Neuronal stem cell (in vitro differentiated cells): ENCODE data around the gene CYB561D2.

Experiments
- DNase-seq: peaks from one replicate; pipeline ENCODE4 v3.0.0-alpha.2; 2013; ENCODE audit warnings: low spot score
- H2AFZ ChIP-seq: one replicate; pipeline ENCODE4 v1.6.1; 2013; ENCODE audit warnings: mild to moderate bottlenecking, low read length, inconsistent platforms
- H2AK5ac ChIP-seq: 2 replicates; pipeline ENCODE4 v1.6.1; 2013; ENCODE audit warnings: low read depth, mild to moderate bottlenecking, inconsistent platforms, low read length, moderate library complexity, mixed read lengths
- H2BK120ac ChIP-seq: 2 replicates; pipeline ENCODE4 v1.6.1; 2013; ENCODE audit warnings: low read depth, mild to moderate bottlenecking, inconsistent platforms, low read length, moderate library complexity, mixed read lengths
- H2BK12ac ChIP-seq: one replicate; pipeline ENCODE4 v1.6.1; 2013; ENCODE audit warnings: low read length, inconsistent platforms
- H2BK15ac ChIP-seq: 2 replicates; pipeline ENCODE4 v1.6.1; 2013; ENCODE audit warnings: mild to moderate bottlenecking, low read length, inconsistent platforms, mixed read lengths
- H2BK5ac ChIP-seq: one replicate; pipeline ENCODE4 v1.6.1; 2013; ENCODE audit warnings: inconsistent platforms, mild to moderate bottlenecking, low read length, moderate library complexity
- H3K14ac ChIP-seq: one replicate; pipeline ENCODE4 v1.6.1; 2013; ENCODE audit warnings: low read length, inconsistent platforms
- H3K18ac ChIP-seq: 2 replicates; pipeline ENCODE4 v1.6.1; 2013; ENCODE audit warnings: low read length, inconsistent platforms
- H3K23ac ChIP-seq: 2 replicates; pipeline ENCODE4 v1.6.1; 2013; ENCODE audit warnings: low read depth, mild to moderate bottlenecking, mixed read lengths, low read length, inconsistent platforms; ENCODE audit not compliant: poor library complexity
- H3K27ac ChIP-seq: replicated peaks from 3 replicates; pipeline ENCODE4 v1.5.1; 2013; ENCODE audit warnings: low read length, inconsistent platforms
- H3K27me3 ChIP-seq, 3 experiments: 2 replicates each; pipeline ENCODE4 v1.6.1; 2013; ENCODE audit warnings: low read length in 3 of 3, mild to moderate bottlenecking in 2 of 3, inconsistent platforms in 1 of 3, low read depth in 1 of 3, mixed read lengths in 1 of 3, moderate library complexity in 1 of 3; ENCODE audit not compliant: control insufficient read depth in 3 of 3, insufficient read depth in 3 of 3
- H3K36me3 ChIP-seq, 2 donors: replicated peaks in 1 of 2; 2 replicates each; pipeline ENCODE4 v1.6.1; 2013; ENCODE audit warnings: low read length in 2 of 2; ENCODE audit not compliant: control insufficient read depth in 2 of 2, insufficient read depth in 2 of 2
- H3K4ac ChIP-seq: 2 replicates; pipeline ENCODE4 v1.6.1; 2013; ENCODE audit warnings: inconsistent platforms, mild to moderate bottlenecking, low read length, moderate library complexity
- H3K4me1 ChIP-seq, 2 donors: 1 replicate in 1 of 2; 2 replicates in 1 of 2; pipeline ENCODE4 v1.6.1; 2013; ENCODE audit warnings: low read length in 2 of 2, low read depth in 1 of 2; ENCODE audit not compliant: control insufficient read depth in 2 of 2, insufficient read depth in 1 of 2
- H3K4me2 ChIP-seq: one replicate; pipeline ENCODE4 v1.6.1; 2013; ENCODE audit warnings: mild to moderate bottlenecking, low read length, inconsistent platforms; ENCODE audit not compliant: insufficient read depth, poor library complexity, severe bottlenecking
- H3K4me3 ChIP-seq, 2 donors: 2 replicates each; pipeline ENCODE4 v1.5.1; 2013; ENCODE audit warnings: low read length in 2 of 2, mild to moderate bottlenecking in 2 of 2, inconsistent platforms in 1 of 2, moderate library complexity in 1 of 2
- H3K79me1 ChIP-seq: one replicate; pipeline ENCODE4 v1.6.1; 2013; ENCODE audit warnings: low read depth, mild to moderate bottlenecking, inconsistent platforms, low read length, moderate library complexity
- H3K9ac ChIP-seq: one replicate; pipeline ENCODE4 v1.6.1; 2013; ENCODE audit warnings: mild to moderate bottlenecking, low read depth, low read length, inconsistent platforms; ENCODE audit not compliant: poor library complexity
- H3K9me3 ChIP-seq, 2 donors: replicated peaks in 1 of 2; 2 replicates each; pipeline versions ENCODE3 to v1.6.1; 2013; ENCODE audit warnings: low read length in 2 of 2, mild to moderate bottlenecking in 2 of 2, inconsistent platforms in 1 of 2, low read depth in 1 of 2, mixed read lengths in 1 of 2, moderate library complexity in 1 of 2; ENCODE audit not compliant: control insufficient read depth in 2 of 2, insufficient read depth in 1 of 2
- H4K8ac ChIP-seq: one replicate; pipeline ENCODE4 v1.6.1; 2013; ENCODE audit warnings: low read depth, mild to moderate bottlenecking, inconsistent platforms, low read length, moderate library complexity
- H4K91ac ChIP-seq: one replicate; pipeline ENCODE4 v1.6.1; 2013; ENCODE audit warnings: low read length, low read depth, mild to moderate bottlenecking, inconsistent platforms; ENCODE audit not compliant: poor library complexity
- WGBS, 2 donors: extraction: QIAGEN DNeasy Blood & Tissue Kit; methylation state at CpG; one replicate each; pipeline ENCODE4 v1.1.7; 2013; ENCODE audit warnings: missing lambda C conversion rate in 2 of 2, mixed read lengths in 1 of 2; ENCODE audit not compliant: insufficient read length in 2 of 2, insufficient replicate concordance in 1 of 2; ENCODE audit errors: extremely low coverage in 2 of 2; 5-methylcytosine and 5-hydroxymethylcytosine counted together

CYB561D2 gene

DNA sequence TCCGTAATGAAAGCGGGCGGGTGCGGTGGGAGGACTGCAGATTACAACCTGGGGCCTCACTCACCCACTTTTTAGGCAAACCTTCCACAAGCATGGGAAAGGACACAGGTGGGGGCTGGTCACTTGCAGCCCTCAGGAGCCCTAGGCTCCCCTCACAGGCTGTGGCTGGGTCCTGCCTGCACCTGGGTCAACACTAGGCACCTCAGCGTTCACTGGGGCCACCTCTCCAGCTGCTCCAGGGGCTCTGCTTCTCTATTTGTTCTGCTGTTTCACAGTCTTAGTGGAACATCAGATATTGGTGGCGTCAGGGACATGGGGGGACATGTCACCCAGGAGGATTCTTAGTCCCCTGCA is 38.7 kb downstream of the CYB561D2 start:
- H3K36me3 ChIP-seq = no peaks in the 10 kb centered on the region
- H3K79me1 ChIP-seq = peaks cover 1% of the 10 kb centered on the region
- no CpG with 5 or more reads among the region's 6 CpGs for WGBS, 2 donors
- no peak overlapping the region for H3K18ac ChIP-seq
- H3K27ac ChIP-seq = no peak overlapping the region
- no peak overlapping the region for H3K4me2 ChIP-seq
- H2AK5ac ChIP-seq = no peak overlapping the region
- no peaks in the 10 kb centered on the region for H3K9me3 ChIP-seq
- H3K9ac ChIP-seq = no peak overlapping the region
- H2BK5ac ChIP-seq = no peak overlapping the region
- H3K14ac ChIP-seq = peak overlapping the region; percentile 56
- no peak overlapping the region for H2AFZ ChIP-seq
- peaks cover 0 to 92% (median 0%) of the 10 kb centered on the region in 3 experiments for H3K27me3 ChIP-seq
- no peak overlapping the region for H2BK12ac ChIP-seq
- no peak overlapping the region for H3K23ac ChIP-seq
- H3K4me1 ChIP-seq = peaks cover 3 to 5% of the 10 kb centered on the region in 2 donors
- H4K8ac ChIP-seq = no peak overlapping the region
- H2BK120ac ChIP-seq = no peak overlapping the region
- no peak overlapping the region for H3K4me3 ChIP-seq
- no peak overlapping the region for H4K91ac ChIP-seq
- H3K4ac ChIP-seq = no peak overlapping the region
- no peak for DNase-seq
- H2BK15ac ChIP-seq = no peak overlapping the region

GRCh38 chr3:50390508-50391224 is 40.0 kb downstream of the CYB561D2 start:
- Histone ChIP-seq H3K4ac (no peak overlapping the region), H3K23ac (no peak overlapping the region), H2BK120ac (no peak overlapping the region), H3K36me3 (no peaks in the 10 kb centered on the region), H3K27me3 (peaks cover 0 to 87% (median 0%) of the 10 kb centered on the region in 3 experiments), H2BK12ac (peak overlapping the region; percentile 7), H4K8ac (no peak overlapping the region), H3K4me1 (peaks cover 3 to 5% of the 10 kb centered on the region in 2 donors), H3K27ac (no peak overlapping the region), H3K18ac (no peak overlapping the region), H4K91ac (no peak overlapping the region), H2AK5ac (peak overlapping the region; percentile 42), H3K14ac (peak overlapping the region; percentile 14), H2BK15ac (peak overlapping the region; percentile 15), H2AFZ (no peak overlapping the region), H3K9ac (peak overlapping the region; percentile 12), H3K79me1 (no peaks in the 10 kb centered on the region), H3K9me3 (no peaks in the 10 kb centered on the region), H2BK5ac (no peak overlapping the region), H3K4me2 (no peak overlapping the region), H3K4me3 (no peak overlapping the region)
- WGBS, 2 donors = no CpG with 5 or more reads among the region's 12 CpGs
- DNase-seq = no peak

DNA sequence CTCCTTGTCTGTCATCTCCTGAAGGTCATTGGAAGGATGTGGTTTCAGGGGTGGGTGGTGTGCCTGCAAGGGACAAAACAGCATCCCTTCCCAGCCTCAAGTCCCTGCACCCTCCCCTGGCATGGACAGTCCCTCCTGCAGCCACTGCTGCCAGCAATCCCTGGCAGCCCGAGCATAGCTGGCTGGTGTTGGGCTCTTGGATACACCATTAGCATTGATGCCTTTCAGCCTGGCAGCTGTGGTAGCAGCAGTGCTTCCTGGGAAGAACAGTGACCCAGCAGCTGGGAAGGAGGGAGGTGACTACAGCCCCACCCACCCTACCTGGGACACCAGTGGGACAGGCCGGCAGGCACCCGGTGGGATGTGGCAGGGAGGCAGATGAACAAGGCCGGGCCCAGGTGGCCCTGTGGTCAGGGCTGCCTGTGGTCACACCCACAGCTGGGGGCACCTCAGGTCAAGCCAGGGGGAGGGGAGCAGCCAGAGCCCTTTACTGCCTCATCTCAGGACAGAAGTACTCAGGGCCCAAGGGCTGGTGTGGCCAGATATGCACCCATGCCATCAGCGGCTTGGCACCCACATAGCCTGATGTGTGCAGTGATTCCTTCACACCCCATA is 41.5 kb downstream of the CYB561D2 start:
- no peak overlapping the region for H3K27ac ChIP-seq
- no peak overlapping the region for H2BK120ac ChIP-seq
- no peak overlapping the region for H3K4me2 ChIP-seq
- H3K14ac ChIP-seq = no peak overlapping the region
- H3K23ac ChIP-seq = peak overlapping the region; percentile 75
- H3K18ac ChIP-seq = peak overlapping the region; percentile 33
- H3K36me3 ChIP-seq = no peaks in the 10 kb centered on the region
- no peak overlapping the region for H2AFZ ChIP-seq
- H3K4ac ChIP-seq = no peak overlapping the region
- H3K27me3 ChIP-seq = peaks cover 0 to 76% (median 0%) of the 10 kb centered on the region in 3 experiments
- DNase-seq = no peak
- no peaks in the 10 kb centered on the region for H3K9me3 ChIP-seq
- H3K9ac ChIP-seq = peak overlapping the region; percentile 50
- H3K79me1 ChIP-seq = no peaks in the 10 kb centered on the region
- WGBS, 2 donors = no CpG with 5 or more reads among the region's 5 CpGs
- peak overlapping the region in 1 of 2 donors; percentile 51 for H3K4me3 ChIP-seq
- no peak overlapping the region for H2BK12ac ChIP-seq
- H4K8ac ChIP-seq = no peak overlapping the region
- H3K4me1 ChIP-seq = peaks cover 3 to 15% of the 10 kb centered on the region in 2 donors
- no peak overlapping the region for H2BK5ac ChIP-seq
- no peak overlapping the region for H2BK15ac ChIP-seq
- peak overlapping the region; percentile 44 for H2AK5ac ChIP-seq
- no peak overlapping the region for H4K91ac ChIP-seq

DNA sequence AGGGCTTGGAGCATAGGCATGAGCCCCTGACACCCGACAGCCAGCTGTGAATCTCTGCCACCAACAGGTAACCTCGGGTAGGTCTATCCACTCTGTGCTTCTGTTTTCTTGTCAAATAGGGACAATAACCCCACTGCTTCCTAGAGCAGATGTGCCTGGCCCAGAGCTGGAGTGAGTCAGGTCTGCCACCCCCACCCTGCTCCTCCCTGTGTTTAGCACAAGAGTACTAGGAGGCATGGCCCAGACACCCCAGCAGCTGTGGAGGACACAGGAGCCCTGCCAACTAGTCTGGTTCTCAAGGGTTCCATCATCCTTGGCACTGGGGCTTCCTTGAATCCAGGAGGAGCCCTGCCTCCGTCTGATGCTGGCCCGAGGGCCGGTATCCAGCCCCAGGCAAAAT is 42.4 kb downstream of the CYB561D2 start:
- Histone ChIP-seq H2AFZ (no peak overlapping the region), H3K4me1 (peaks cover 3 to 20% of the 10 kb centered on the region in 2 donors), H3K36me3 (no peaks in the 10 kb centered on the region), H2BK15ac (no peak overlapping the region), H2BK120ac (no peak overlapping the region), H3K9ac (no peak overlapping the region), H4K91ac (no peak overlapping the region), H3K9me3 (no peaks in the 10 kb centered on the region), H2AK5ac (peak overlapping the region; percentile 64), H3K27me3 (peaks cover 0 to 71% (median 0%) of the 10 kb centered on the region in 3 experiments), H3K23ac (peak overlapping the region; percentile 39), H2BK12ac (no peak overlapping the region), H3K4me3 (no peak overlapping the region), H3K4ac (no peak overlapping the region), H2BK5ac (no peak overlapping the region), H3K79me1 (no peaks in the 10 kb centered on the region), H3K27ac (no peak overlapping the region), H4K8ac (peak overlapping the region; percentile 49), H3K14ac (no peak overlapping the region), H3K18ac (no peak overlapping the region), H3K4me2 (no peak overlapping the region)
- no CpG with 5 or more reads among the region's 5 CpGs for WGBS, 2 donors
- no peak for DNase-seq
